Ishikawa (cell line): ENCODE measurements around the gene USP30.

Experiments used
- CEBPB ChIP-seq: IDR thresholded peaks from 2 replicates; pipeline ENCODE4 v1.6.1; 2012
- CREB1 ChIP-seq: IDR thresholded peaks from 2 replicates; pipeline ENCODE4 v1.6.1; 2012; ENCODE audit warnings: low read depth
- EGR1 ChIP-seq: IDR thresholded peaks from 2 replicates; pipeline ENCODE4 v1.6.1; 2012
- EP300 ChIP-seq: IDR thresholded peaks from 2 replicates; pipeline ENCODE4 v1.6.1; 2012; ENCODE audit warnings: borderline replicate concordance
- NFIC ChIP-seq: IDR thresholded peaks from 2 replicates; pipeline ENCODE4 v1.6.1; 2012
- RAD21 ChIP-seq: IDR thresholded peaks from 2 replicates; pipeline ENCODE4 v1.6.1; 2012; ENCODE audit warnings: low read depth
- TAF1 ChIP-seq: IDR thresholded peaks from 2 replicates; pipeline ENCODE4 v1.6.1; 2012; ENCODE audit warnings: low read depth, mild to moderate bottlenecking
- TEAD4 ChIP-seq: IDR thresholded peaks from 2 replicates; pipeline ENCODE4 v1.6.1; 2012
- YY1 ChIP-seq: IDR thresholded peaks from 2 replicates; pipeline ENCODE4 v1.6.1; 2012; ENCODE audit warnings: low read depth
- ZBTB7A ChIP-seq: IDR thresholded peaks from 2 replicates; pipeline ENCODE4 v1.6.1; 2012; ENCODE audit warnings: low read depth
- TF ChIP-seq, protein P1 (sequence below): IDR thresholded peaks from 2 replicates; pipeline ENCODE4 v1.6.1; 2012
- TF ChIP-seq, protein P2 (sequence below): IDR thresholded peaks from 2 replicates; pipeline ENCODE4 v1.6.1; 2012; ENCODE audit warnings: low read depth, mild to moderate bottlenecking

DNA sequence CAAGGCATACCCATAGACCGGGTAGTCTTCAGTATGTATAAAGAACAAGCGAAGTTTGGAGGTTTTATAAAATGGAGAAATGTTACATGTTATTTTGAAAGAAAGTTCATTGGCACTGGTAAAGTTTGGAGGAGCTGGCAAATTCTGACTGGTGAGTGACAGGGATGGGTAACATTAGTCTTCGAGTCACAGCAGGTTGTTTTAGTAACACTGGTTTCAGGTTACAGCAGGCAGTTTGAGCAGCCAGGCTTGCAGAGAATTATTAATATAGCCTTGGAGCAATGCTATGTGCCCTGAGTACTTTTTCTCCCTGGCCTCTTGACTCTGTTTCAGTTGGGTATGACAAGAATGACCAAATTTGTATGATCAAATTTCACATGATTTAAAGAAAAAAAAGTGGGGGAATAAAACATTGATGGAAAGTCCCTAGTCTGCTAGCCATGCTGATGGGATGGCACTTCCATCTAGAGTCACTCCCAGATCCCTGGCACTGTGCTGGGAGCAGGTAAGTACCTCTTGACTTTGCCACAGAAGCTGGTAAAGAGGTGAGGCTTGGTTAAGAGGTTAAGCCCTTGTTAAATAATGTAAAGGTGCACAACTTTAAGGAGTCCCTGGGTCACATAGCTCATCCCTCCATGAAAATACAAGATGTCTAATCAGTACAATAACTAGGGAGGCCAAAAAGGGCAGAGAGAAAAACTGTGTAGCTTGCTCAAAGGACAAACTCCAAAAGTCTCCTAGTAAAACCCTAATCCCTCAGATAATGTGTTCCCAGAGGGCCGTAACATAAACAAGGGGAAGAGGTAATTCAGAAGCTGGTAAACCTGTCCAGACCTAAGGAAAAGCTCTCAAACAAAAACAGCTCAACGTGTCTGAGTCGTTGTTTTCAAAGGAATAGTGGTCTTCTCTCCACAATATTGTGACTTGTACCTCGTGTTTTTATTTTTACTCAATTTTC, 18.9 kb upstream of the USP30 start:
- TF ChIP-seq CEBPB, result no peak
- no peak for TF ChIP-seq TEAD4
- no peak for TF ChIP-seq ZBTB7A
- TF ChIP-seq YY1, result no peak
- TF ChIP-seq, protein P1, sequence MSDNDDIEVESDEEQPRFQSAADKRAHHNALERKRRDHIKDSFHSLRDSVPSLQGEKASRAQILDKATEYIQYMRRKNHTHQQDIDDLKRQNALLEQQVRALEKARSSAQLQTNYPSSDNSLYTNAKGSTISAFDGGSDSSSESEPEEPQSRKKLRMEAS, result no peak
- TF ChIP-seq, protein P2, sequence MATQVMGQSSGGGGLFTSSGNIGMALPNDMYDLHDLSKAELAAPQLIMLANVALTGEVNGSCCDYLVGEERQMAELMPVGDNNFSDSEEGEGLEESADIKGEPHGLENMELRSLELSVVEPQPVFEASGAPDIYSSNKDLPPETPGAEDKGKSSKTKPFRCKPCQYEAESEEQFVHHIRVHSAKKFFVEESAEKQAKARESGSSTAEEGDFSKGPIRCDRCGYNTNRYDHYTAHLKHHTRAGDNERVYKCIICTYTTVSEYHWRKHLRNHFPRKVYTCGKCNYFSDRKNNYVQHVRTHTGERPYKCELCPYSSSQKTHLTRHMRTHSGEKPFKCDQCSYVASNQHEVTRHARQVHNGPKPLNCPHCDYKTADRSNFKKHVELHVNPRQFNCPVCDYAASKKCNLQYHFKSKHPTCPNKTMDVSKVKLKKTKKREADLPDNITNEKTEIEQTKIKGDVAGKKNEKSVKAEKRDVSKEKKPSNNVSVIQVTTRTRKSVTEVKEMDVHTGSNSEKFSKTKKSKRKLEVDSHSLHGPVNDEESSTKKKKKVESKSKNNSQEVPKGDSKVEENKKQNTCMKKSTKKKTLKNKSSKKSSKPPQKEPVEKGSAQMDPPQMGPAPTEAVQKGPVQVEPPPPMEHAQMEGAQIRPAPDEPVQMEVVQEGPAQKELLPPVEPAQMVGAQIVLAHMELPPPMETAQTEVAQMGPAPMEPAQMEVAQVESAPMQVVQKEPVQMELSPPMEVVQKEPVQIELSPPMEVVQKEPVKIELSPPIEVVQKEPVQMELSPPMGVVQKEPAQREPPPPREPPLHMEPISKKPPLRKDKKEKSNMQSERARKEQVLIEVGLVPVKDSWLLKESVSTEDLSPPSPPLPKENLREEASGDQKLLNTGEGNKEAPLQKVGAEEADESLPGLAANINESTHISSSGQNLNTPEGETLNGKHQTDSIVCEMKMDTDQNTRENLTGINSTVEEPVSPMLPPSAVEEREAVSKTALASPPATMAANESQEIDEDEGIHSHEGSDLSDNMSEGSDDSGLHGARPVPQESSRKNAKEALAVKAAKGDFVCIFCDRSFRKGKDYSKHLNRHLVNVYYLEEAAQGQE, result no peak
- no peak for TF ChIP-seq EP300
- TF ChIP-seq NFIC, result no peak
- TF ChIP-seq EGR1, result no peak
- TF ChIP-seq CREB1, result no peak
- no peak for TF ChIP-seq TAF1
- TF ChIP-seq RAD21, result no peak
